Measurements from ENCODE around the gene ITGB1. TPM values are rescaled to one million over a fixed set of nuclear protein-coding genes. Genes with fewer than 3 reads are reported as not detected.

The ITGB1 gene
- total RNA-seq, 1 donor from 2014 or later: 193 TPM

GRCh38 chr10:32987172-32987571 is 29.1 kb upstream of the ITGB1 start:
- DNase-seq (ENCODE audit: extremely low spot score in 2 of 2): no peak

GRCh38 chr10:32985775-32986350 is 27.8 kb upstream of the ITGB1 start:
- Histone ChIP-seq H3K4me1 (peaks cover 12% of the 10 kb centered on the region), H3K27ac (no peak overlapping the region), H3K4me3 (no peak overlapping the region), H3K9me3 (no peaks in the 10 kb centered on the region), H3K36me3 (no peaks in the 10 kb centered on the region), H3K27me3 (no peaks in the 10 kb centered on the region)
- intact Hi-C loops (cut with DNase I): no loop called here
- TF ChIP-seq POLR2AphosphoS5 (IDR thresholded peaks at IDR 0.05; ENCODE audit: insufficient read depth in 1 of 2, low read depth in 1 of 2) (no peak), CTCF (IDR thresholded peaks at IDR 0.05) (no peak), POLR2A (IDR thresholded peaks at IDR 0.05) (no peak)
- DNase-seq (ENCODE audit: extremely low spot score in 2 of 2): no peak

More at GRCh38 chr10:32987172-32987571, 29.1 kb upstream of the ITGB1 start:
- TF ChIP-seq CTCF (IDR thresholded peaks at IDR 0.05) (no peak), POLR2AphosphoS5 (IDR thresholded peaks at IDR 0.05; ENCODE audit: insufficient read depth in 1 of 2, low read depth in 1 of 2) (no peak), POLR2A (IDR thresholded peaks at IDR 0.05) (no peak)
- no peaks in the 10 kb centered on the region for H3K27me3 ChIP-seq
- no peaks in the 10 kb centered on the region for H3K9me3 ChIP-seq
- intact Hi-C loops (cut with DNase I): no loop called here
- H3K4me3 ChIP-seq: no peak overlapping the region
- H3K36me3 ChIP-seq: no peaks in the 10 kb centered on the region
- H3K4me1 ChIP-seq: peaks cover 5% of the 10 kb centered on the region
- H3K27ac ChIP-seq: no peak overlapping the region

- Histone ChIP-seq H3K4me1 (peaks cover 13% of the 10 kb centered on the region), H3K9me3 (no peaks in the 10 kb centered on the region), H3K27me3 (no peaks in the 10 kb centered on the region), H3K27ac (no peak overlapping the region), H3K36me3 (no peaks in the 10 kb centered on the region), H3K4me3 (no peak overlapping the region)
- DNase-seq (ENCODE audit: extremely low spot score in 2 of 2): no peak
- TF ChIP-seq POLR2AphosphoS5 (IDR thresholded peaks at IDR 0.05; ENCODE audit: insufficient read depth in 1 of 2, low read depth in 1 of 2): no peak
- TF ChIP-seq POLR2A (IDR thresholded peaks at IDR 0.05): no peak
- no peak for TF ChIP-seq CTCF (IDR thresholded peaks at IDR 0.05)
- intact Hi-C loops (cut with DNase I): no loop called here
Measured at GRCh38 chr10:32985341-32985764, 27.3 kb upstream of the ITGB1 start.

GRCh38 chr10:32984003-32984600 is 26.1 kb upstream of the ITGB1 start:
- Histone ChIP-seq H3K4me1 (peaks cover 20% of the 10 kb centered on the region), H3K27ac (no peak overlapping the region), H3K4me3 (no peak overlapping the region), H3K36me3 (no peaks in the 10 kb centered on the region), H3K27me3 (no peaks in the 10 kb centered on the region), H3K9me3 (no peaks in the 10 kb centered on the region)
- intact Hi-C loops (cut with DNase I): no loop called here
- TF ChIP-seq CTCF (IDR thresholded peaks at IDR 0.05) (no peak), POLR2A (IDR thresholded peaks at IDR 0.05) (no peak), POLR2AphosphoS5 (IDR thresholded peaks at IDR 0.05; ENCODE audit: insufficient read depth in 1 of 2, low read depth in 1 of 2) (no peak)
- no peak for DNase-seq (ENCODE audit: extremely low spot score in 2 of 2)
